ENCODE results near the gene BIK.

BIK gene

DNA sequence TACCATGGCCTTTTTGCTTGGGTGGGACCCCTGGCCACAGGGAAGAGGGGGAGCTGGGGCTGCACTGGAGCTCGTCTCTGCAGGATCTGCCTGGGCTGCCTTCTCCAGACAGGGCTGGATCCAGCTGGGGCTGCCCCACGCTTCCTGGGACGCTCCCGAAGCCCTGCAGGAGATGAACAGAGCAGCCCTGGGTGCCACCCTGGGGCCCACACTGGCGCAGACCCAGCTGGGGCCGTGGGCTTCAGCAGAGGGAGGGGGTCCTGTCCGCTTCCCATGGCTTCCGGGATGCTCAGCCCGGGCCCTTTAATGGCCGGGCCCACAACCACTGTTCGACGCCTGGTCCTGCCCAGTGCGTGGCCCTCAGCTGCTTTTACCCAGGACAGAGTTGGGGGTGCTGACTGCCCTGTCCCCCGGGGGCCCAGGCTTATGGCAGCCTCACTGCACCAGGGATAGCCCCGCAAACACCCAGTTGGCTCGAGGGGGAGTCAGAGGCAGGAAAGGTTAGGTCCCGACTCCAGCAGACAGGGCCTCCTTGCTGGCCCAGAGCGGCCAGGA lies 52.8 kb downstream of the BIK start:
- no peak for DNase-seq

DNA sequence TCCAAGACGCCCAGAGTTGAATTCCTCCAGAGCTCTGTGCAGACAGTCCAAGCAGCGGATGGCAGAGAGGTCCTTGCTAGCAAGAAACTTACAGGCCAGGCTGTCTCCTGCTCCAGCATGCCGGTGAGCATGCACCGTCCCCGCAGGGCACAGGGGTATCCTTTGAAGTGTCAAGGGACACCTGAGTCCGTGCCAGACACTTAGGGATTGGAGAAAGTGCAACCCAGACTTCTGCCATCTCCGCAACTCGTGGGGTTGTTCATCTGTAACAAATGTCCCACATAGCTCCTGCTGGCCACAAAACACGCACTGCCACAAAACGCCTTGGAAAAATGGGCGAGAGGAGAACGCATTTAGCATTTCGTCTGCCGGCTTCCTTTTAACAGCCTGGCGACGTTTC lies 54.1 kb downstream of the BIK start:
- DNase-seq = no peak

DNA sequence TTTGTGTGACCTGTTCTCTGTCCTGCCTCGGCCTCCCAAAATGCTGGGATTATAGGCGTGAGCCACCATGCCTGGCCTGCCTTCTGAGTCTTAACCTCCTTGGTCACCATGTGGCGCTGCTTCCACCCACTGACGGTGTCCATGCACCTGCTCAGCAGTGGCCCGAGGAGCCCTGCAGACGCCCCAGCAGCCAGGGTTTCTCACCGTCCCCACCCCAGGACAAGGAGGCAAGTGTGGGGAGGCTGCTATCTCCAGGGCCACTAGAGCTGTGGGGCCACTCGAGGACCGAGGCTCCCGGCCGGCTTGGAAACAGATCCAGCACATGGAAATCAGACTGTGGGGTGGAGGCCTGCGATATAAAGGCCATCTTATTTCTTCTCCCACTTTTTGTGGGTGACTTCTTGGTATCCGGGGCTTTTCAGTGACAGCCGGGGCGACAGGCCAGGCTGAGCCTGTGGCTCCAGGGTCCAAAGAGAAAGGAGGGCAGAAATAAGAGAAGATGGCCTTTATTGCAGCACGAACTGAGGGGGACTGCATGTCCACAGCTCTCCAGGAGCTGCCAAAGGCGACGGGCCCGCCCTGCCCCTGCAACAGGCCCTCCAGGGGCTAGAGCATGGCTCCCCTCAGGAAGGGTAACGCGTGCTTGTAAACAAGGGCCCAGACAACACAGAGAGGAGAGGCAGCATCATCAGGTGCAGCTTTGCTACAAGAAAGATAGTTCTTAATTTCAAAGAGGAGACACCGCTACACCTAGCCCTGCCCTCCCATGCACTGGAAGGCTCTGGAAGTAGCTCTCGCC lies 55.8 kb downstream of the BIK start:
- no peak for DNase-seq

DNA sequence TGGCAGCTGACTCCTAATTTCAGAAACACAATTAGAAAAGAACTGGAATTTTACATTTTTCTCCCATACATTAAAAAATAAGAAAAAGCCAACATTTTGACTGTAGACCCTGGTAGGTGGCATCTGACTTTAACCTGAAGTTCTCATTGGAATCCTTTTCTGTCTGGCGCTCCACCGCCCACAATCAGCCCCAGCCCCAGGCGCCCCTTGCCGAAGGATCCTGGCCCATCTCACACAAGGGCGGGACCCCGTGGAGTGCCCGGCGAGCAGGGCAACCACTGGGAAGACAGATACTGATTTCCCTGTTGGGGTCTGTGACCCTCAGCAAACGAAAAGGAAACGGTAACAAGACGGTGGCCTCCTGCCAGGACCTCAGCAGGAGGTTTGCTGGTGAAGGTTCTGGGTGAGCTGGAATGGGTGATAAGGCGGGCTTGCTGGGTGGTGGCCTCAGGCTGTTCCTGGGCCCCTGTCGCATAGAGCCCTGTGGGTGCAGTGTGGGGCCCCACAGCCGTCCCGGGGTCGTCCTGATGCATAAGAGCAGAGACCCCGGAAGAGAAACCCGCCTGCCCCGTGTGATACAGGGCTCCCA lies 56.5 kb downstream of the BIK start:
- DNase-seq = no peak

DNA sequence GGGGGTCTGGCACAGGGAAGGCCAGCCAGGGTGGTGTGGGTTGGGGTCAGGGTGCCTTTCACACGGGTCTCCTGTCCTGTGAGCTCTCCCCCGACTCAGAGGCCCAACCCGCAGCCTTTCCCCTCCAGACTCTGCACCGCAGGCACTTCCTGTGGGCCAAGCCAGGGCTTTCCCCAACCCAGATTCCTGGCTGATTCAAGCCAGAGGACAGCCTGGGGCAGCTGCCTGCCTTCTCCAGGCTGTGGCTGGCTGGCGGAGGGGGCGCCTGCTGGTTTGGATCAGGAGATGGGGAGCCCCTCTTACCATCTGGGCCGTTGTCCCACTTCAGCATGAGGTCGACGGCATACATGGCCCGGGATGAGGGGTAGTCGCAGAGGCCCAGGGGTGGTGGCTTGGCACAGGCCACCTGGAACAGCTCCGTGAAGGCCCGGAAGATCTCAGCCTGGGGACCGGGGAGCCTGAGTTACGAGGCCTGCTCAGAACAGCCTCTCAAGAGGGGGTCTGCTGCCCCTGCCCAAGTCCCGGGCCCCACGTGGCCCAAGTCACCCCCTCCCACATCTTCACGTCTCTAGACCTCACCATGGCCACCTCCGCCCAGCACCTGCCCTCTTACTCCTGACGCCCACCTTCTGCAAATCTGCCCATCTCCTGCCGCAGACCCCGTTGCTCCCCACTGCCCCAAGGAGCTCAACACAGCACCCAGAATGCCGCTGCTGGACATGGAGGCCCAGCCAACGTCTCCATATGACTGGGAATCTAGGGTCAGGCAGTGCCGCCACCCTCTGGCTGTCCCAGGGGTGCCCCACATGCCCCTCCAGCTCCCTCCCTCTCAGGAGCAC lies 58.1 kb downstream of the BIK start:
- DNase-seq = no peak

DNA sequence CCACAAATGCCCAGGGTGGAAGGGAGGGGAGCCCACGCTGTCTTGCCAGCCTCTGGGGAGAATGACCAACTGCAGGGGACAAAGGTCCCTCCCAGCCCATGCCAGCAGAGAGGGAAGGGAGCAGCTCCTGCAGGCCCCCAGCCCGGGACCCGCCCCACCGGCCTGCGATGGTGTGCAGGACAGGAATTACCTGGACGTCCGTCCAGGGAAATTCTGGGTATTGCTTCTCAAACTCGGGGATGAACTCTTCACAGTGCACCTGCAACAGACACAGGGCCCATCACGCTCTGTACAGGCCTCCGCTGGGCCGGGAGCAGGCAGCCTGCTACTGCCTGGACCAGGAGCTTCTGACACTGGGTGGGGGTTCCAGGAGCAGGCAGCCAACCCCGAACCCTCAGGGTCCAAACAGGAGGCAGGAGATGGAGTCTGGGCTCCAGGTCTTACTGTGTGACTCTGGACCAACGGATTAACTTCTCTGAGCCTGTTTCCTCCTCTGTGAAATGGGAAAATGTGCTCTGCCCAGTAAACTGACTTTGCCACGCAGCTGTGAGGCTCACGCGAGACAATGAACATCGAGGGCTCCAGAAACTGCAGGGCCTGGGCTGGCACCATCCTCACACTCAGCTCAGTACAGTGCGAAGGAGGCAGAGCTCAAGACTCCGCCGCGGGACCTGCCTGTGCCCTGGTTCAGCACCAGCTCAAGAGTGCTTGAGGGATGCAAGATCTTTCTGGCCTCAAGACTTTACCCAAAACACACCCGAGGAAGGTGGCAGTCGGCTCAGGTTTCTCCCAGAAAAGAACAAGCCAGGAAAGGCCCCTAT lies 59.0 kb downstream of the BIK start:
- no peak for DNase-seq

DNA sequence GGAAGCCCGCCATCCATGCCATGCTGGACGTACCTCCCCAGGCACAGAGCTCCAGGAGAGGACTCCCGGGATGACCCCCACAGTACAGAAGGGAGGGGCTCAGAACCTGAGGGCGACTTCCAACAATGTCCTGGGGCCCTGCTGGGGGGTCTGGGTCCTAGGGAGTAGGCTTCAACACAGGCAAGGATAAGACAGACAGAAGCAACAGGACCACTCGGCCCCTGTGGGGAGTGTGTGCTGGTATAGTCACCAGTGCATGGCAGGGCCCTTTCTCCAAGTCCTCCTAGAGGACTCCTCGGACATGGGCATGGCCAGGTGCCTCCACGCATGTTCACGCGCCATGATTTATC lies 59.6 kb downstream of the BIK start:
- no peak for DNase-seq

DNA sequence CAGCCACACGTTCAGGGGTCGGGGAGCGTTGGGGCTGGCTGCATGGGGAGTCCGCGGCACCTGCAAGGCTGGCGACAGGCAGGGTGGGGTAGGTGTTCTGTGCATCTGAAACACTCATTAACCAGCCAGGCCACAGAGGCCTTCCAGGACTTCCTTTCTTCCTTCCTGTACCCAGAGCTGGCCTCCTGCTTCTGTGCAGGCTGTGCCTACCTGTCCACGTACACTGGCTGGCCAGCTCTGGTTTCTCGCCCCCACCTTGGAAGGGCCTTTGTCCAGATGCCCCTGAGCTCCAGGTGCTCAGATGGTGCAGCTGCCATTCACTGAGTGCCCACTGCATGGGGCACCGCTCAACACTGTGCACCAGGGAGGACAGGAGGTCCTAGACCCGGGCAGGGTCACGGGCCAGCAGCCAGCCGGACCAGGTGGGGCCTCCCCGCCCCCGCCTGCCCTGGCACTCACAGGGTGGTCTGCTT lies 60.5 kb downstream of the BIK start:
- DNase-seq = no peak

DNA sequence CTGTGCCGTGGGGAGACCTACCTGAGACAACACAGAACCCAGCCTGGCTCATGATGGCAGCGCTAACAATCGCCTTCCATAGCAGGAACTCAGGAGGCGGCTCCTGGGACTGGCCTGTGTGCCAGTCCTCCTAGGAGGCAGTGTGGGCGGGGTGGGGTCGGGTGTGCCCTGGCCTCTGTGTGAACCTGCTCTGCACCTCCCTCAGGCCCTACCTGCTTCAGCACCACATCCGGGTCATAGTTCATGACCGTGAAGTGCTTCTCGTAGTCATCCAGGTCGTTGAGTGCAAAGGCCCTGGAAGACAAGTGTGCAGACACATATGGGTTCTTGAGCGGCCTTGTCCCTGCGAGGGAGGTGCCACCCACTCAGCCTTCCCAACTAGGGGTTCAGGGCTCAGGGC lies 61.1 kb downstream of the BIK start:
- DNase-seq = no peak

DNA sequence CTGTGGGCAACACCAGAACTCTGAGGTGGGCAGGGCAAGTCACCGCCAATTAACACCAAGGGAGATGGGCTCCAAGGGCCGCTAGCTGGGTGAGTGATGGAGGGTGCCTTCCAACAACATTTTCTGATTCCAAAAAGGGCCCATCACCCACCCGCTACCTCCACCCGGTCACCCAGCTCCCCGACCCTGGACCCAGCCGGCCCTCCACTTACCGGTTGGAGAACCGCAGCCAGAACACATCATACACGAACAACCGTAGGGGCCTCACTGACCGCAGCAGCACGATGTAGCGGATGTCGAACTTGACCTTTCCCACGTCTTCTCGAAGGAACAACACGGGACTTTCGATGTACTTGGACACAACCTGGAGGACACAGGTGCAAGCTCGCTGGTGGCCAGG lies 61.6 kb downstream of the BIK start:
- DNase-seq = no peak

DNA sequence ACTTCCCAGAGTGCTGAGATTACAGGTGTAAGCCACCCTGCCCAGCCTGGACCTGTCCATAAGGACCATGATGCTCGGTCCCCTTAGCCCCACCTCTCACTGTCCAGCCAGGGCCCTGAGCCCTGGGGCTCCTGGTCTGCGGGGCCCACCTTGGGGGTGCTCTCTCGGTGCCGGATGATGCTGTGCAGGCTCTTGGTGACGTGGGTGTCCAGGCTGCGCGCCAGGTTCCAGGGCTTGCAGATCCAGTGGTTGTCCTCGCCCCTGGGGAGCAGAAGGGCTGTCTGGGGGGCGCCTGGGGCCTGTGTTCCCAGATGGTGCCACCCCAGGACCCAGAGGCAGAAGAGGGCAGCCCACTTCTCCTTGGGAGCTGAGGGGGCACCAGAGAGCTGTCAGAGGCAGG lies 63.0 kb downstream of the BIK start:
- DNase-seq = no peak

DNA sequence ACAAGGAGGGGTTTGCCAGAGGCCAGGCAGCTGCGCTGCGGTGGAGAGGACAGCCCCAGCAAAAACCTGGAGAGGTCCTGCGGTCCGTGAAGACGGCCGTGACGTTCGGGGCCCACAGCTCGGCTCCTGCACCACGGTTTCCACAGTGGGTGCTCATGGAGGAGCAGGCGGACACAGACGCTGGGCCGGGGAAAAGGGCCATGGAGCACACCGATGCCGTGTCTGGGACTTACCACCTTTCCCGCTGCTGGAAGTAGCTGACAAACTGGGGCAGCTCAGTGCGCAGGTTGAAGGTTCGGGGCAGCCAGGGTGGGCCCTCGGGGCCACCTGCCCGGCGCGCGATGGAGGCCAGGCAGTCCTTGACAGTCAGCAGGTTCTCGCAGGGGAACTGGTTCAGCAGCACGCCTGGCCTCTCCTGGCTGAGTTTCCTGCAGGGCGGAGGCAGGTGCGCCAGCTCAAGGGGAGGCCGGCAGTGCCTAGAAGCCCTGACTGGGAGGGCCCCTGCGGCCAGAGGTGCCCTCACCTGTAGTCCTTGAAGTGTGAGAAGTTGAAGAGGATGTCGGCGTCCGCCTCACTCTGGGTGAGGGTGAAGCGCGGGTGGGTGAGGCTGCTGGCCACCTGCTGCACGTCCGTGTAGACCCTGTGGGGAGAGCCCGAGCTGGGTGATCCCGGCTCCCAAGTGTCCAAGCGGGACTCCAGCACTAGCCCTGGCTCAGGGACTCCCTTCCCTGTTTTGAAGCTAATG lies 63.6 kb downstream of the BIK start:
- no peak for DNase-seq

DNA sequence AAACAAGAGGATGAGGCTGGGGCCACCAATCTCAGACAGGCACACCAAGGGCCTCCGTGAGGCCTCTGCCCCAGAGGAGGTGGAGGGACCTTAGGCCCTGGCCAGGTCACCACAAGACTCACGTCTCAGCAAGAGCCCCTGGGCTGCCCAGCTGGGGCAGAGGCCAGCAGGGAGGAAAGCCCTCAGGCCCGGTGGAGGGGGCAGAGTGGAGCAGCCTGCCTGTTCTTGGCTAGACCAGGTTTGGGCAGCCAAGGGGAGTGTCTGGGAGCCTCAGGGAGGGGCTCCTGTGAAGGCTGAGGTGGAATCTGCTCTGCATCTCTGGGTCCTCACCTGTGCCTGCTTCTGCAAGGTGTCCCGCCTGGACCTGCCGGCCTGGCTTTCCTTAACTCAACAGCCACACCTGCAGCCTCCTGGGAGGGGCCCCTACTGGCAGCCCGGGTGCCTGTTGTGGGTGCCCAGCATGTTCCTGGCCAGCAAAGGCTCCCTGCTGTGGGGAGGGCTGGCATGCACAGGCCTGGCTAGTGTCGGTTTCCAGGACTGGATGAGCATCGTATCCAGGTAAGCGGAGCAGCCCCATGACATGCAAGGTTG lies 64.5 kb downstream of the BIK start:
- DNase-seq = no peak

DNA sequence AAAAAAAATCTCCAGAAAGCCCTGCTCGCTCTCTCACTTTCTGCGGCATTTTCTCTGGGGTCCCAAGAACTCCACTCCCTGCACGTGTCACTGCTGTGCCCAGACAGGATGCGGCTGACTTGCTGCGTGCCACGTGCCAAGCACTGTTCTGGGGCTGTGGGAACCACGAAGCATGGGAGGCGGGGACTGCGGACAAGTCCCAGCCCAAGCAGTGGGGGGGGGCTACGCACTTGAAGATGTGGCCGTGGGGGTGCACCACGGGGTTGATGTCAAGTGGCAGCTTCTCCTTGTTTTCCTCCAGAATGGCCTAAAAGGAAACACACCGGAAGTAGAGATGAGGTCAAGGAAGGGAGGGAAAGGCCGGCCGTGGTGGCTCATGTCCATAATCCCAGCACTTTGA lies 65.5 kb downstream of the BIK start:
- DNase-seq = no peak

DNA sequence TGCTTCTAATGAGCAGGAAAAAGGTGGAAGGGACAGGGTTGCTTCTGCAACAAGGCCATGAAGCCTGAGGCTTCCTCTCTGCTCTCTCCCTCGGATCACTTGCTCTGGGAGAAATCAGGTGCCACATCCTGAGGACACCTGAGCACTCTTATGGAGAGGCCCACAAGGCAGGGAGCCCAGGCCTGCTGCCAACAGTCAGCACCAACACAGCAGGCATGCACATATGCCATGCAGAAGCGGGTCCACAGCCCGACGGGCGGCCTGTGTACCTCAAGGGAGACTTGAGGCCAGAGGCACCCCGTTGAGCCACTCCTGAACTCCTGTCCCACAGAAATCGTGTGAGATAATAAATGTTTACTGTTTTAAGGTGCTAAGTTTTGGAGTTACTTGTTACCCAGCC lies 66.9 kb downstream of the BIK start:
- DNase-seq = no peak

All from CD4-positive, alpha-beta T cell treated with Interleukin-17A for 4 hours (primary cell).